Measurements from ENCODE around the gene RADIL. TPM values are rescaled to one million over a fixed set of nuclear protein-coding genes. Genes with fewer than 3 reads are reported as not detected.

RADIL gene
- total and polyA plus RNA-seq, 8 donors: 6.2 to 14.7 (median 9.4) TPM

DNA sequence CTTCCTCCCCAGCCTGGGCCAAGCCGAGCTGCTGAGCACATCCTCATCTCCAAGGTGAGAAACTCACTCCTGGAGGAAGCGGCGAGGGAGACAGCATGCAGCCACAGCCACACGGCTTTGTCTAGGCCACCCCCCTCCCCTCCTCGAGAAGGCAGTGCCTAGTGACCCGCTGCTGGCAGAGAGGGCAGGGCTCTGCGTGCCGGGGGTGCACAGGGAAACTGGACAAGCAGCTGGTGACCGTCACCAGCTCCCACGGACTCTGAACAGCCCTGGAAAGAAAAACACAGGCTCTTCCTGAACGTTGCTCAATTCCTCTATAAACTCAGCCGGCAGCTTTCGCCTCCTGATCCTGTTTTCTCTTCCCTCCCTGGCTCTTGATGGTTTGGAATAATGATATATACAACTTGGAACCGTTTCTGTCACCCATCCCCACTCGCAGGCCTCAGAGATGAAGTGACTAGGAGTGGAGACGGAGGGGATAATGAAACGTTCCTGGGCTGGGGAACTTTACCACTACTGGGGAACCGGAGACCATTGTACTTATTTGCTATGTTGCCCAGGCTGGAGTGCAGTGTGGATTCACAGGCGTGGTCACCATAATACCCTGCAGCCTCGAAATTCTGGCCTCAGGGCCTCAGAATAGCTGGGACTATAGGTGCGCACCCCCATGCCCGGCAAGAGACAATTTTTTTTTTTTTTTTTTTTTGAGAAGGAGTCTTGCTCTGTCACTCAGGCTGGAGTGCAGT is 41.0 kb downstream of the RADIL start:
- DNase-seq: peak in 2 of 4 donors; percentile 86 to 91
- peak; percentile 47 for ATAC-seq
- Histone ChIP-seq H3K27ac (peak overlapping the region in 1 of 2 donors; percentile 13), H3K4me1 (no peaks in the 10 kb centered on the region), H3K27me3 (no peaks in the 10 kb centered on the region), H3K4me3 (no peak overlapping the region), H3K36me3 (no peaks in the 10 kb centered on the region), H3K9me3 (no peaks in the 10 kb centered on the region)
- TF ChIP-seq, protein P1, sequence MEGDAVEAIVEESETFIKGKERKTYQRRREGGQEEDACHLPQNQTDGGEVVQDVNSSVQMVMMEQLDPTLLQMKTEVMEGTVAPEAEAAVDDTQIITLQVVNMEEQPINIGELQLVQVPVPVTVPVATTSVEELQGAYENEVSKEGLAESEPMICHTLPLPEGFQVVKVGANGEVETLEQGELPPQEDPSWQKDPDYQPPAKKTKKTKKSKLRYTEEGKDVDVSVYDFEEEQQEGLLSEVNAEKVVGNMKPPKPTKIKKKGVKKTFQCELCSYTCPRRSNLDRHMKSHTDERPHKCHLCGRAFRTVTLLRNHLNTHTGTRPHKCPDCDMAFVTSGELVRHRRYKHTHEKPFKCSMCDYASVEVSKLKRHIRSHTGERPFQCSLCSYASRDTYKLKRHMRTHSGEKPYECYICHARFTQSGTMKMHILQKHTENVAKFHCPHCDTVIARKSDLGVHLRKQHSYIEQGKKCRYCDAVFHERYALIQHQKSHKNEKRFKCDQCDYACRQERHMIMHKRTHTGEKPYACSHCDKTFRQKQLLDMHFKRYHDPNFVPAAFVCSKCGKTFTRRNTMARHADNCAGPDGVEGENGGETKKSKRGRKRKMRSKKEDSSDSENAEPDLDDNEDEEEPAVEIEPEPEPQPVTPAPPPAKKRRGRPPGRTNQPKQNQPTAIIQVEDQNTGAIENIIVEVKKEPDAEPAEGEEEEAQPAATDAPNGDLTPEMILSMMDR (IDR thresholded peaks at IDR 0.05): no peak
- intact Hi-C loops (cut with DNase I): no loop called here

DNA sequence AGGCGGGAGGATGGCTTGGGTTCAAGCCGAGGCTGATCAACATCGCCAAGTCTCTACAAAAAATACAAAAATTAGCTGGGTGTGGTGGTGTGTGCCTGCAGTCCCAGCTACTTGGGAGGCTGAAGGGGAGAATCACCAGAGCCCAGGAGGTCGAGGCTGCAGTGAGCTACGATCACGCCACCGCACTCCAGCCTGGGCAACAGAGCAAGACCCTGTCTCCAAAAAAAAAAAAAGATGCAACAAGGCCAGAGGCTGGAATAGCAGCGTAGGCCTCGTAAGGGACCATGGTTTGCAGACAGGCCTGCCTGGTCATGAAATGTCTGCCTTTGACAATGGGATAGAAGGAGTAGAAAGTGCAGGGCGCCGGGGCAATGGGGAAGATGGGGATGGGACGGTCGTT is 41.7 kb downstream of the RADIL start:
- ATAC-seq (no peak), DNase-seq (no peak)
- intact Hi-C loops (cut with DNase I): no loop called here
- no peaks in the 10 kb centered on the region for H3K36me3 ChIP-seq
- H3K4me1 ChIP-seq: no peaks in the 10 kb centered on the region
- no peaks in the 10 kb centered on the region for H3K9me3 ChIP-seq
- H3K4me3 ChIP-seq: no peak overlapping the region
- H3K27me3 ChIP-seq: no peaks in the 10 kb centered on the region
- H3K27ac ChIP-seq: peak overlapping the region in 1 of 2 donors; percentile 13
- TF ChIP-seq, protein P1 (IDR thresholded peaks at IDR 0.05): no peak

DNA sequence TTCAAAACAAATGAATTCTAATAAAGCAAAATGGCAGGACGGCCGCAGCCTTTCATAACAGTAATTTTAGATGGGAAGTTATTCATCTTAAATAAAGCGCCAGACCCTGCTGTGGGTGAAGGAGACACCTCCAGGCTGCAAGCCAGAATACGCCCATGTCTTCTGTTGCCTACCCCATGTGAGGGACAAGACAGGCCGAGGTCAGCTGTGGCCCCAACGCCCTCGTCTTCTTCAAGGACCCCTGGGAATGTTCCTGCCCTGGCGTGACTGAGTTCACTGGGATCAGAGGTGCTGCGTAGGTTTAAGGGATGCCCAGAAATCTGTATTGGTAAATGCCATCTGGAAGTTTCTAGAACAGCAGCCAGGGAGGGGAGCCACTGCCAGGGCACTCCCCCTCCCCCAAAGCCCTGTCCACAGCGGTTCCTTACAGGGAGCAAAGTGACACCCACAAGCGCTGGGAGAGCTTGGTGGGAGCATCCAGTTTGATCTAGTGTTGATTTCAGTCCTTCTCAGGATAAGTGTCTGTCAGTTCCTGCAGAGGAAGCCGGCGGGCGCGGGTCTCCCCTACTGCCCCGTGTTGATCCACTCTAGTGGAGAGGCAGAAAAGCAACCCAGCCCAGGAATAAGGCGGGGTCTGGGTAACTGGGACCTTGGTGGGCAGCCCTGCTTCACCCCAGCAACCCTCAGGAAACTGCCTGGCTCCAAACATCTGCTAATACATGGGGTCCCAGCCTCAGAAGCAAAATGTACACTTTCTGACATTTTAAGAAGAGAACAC is 42.3 kb downstream of the RADIL start:
- TF ChIP-seq, protein P1 (IDR thresholded peaks at IDR 0.05): no peak
- intact Hi-C loops (cut with DNase I): no loop called here
- H3K27ac ChIP-seq: no peak overlapping the region
- DNase-seq (no peak), ATAC-seq (no peak)
- no peak overlapping the region for H3K4me3 ChIP-seq
- no peaks in the 10 kb centered on the region for H3K36me3 ChIP-seq
- H3K4me1 ChIP-seq: no peaks in the 10 kb centered on the region
- no peaks in the 10 kb centered on the region for H3K9me3 ChIP-seq
- H3K27me3 ChIP-seq: no peaks in the 10 kb centered on the region

DNA sequence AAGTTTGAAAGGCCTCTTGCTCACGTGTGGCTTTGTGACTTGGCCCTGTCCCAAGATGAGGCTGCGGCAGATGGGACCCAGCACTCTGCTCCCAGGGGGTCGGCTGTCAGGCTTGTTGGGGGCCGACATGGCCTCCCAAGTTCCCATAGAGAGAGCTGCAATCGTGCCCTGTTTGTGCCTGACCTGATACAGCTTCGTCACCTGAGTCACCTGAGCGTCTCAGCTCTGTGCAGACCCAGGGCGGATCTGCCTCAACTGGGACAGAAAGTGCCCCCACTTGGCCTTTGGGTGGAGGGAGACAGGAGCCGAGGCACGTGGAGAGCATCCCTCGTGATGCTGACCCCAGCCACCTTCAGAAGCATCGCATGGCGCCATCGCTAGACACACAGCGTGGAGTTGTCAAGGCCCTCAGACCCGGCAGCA is 43.4 kb downstream of the RADIL start:
- Histone ChIP-seq H3K27me3 (no peaks in the 10 kb centered on the region), H3K9me3 (no peaks in the 10 kb centered on the region), H3K4me3 (no peak overlapping the region), H3K36me3 (no peaks in the 10 kb centered on the region), H3K4me1 (no peaks in the 10 kb centered on the region), H3K27ac (no peak overlapping the region)
- DNase-seq: no peak
- ATAC-seq: no peak
- TF ChIP-seq, protein P1 (IDR thresholded peaks at IDR 0.05): no peak
- intact Hi-C loops (cut with DNase I): no loop called here

DNA sequence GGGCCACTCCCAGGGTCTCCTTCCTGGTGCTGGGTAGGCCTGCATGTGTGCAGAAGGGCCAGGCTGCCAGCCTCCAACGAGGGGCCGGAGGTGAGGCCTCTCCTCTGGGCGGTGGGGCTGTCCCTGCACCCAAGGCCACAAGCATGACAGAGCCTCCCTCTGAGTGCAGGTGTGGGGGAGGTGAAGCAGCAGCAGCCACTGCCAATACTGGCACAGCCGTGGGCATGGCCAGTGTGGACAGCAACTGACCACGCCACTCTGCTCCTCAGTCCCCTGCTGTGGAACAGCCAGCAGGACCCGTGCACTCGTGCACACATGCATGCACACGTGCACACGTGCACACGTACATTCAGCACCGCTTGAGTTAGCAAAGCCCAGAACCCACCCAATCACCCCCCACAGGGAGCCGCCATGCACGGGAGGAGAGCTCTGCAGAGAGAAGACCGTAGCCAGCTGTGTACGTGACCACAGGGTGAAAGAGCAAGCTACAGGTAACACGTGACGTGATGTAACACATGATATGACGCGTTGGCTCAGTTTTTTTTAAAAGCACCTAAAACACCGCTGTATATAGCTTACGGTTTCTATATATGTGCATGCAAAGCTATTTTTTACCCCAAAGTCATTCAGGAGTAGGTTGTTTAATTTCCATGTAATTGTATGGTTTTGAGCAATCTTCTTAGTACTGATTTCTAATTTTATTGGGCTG is 44.7 kb downstream of the RADIL start:
- Histone ChIP-seq H3K4me1 (no peaks in the 10 kb centered on the region), H3K36me3 (no peaks in the 10 kb centered on the region), H3K27ac (no peak overlapping the region), H3K4me3 (no peak overlapping the region), H3K27me3 (no peaks in the 10 kb centered on the region), H3K9me3 (no peaks in the 10 kb centered on the region)
- intact Hi-C loops (cut with DNase I): no loop called here
- ATAC-seq (no peak), DNase-seq (no peak)
- TF ChIP-seq, protein P1 (IDR thresholded peaks at IDR 0.05): no peak

Data from left lung (tissue), 10 donors.